ENCODE results near the gene ELL3.

DNA sequence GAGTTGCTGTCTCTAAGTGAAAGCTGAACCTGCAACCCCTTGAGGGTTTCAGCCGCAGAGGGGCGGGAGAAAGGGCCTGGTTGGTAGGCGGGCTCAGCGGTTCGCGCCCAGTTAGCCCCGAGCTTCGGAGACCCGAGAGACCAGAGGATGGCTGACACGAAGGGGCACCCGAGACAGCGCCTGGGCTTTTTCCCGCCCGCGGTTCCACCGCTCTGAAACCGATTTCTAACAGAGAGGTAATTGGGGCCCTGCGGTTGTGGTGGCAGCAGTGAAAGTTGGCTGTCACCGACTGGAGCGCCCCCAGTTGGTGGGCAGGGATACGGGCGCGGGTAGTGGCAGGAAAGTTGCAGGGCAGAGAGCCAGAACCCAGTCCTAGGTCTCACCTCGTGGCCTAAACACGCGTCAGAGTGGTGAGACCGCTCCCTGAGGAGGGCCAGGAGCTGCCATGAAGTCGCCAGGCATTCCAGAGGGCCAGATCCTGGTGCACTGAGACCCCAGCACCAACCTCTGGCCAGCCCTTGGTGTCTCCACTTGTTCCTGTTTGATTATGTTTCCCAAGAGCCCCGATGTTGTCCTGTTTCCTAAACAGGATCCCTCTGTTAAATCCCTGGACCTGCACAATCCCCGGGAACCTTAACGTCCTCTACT lies 625 bp upstream of the ELL3 start:
- TF ChIP-seq POLR2AphosphoS5 (IDR thresholded peaks at IDR 0.05; ENCODE audit: borderline replicate concordance, low read depth, low read length): peak; percentile 4
- TF ChIP-seq EZH2 (IDR thresholded peaks at IDR 0.05): no peak
